ENCODE results near the gene FCSK.

The FCSK gene

GRCh38 chr16:70480127-70481105 lies 26.0 kb downstream of the FCSK start:
- DNase-seq: no peak

DNA sequence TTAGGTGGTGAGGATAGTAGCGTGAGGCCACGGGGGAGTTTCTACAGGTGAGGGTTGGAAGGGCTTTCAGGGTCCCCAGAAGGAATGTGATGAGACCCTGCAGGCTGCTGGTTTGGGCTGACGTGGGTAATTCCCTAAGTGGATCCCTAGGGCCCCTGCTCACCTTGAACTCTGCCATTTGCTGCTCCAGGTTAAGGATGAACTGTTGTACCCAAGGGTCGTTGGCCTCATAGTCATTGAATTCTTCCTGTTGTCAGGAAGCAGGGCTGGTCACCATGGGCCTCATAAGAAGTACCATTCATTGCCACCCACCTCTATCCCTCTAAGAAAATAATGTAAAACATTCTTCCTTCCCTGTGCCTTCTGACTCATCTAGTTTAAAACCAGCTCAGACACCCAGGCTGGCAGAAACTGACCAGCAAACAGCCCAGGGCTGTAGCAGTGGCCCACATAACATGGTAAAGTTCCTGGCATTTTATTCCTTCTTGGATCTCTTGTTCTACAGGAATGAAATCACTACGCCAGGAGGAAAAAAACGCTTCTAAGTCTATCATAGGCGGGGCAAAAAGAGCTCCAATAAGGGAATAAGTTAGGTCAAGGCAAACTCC lies 27.6 kb downstream of the FCSK start:
- no peak for DNase-seq

DNA sequence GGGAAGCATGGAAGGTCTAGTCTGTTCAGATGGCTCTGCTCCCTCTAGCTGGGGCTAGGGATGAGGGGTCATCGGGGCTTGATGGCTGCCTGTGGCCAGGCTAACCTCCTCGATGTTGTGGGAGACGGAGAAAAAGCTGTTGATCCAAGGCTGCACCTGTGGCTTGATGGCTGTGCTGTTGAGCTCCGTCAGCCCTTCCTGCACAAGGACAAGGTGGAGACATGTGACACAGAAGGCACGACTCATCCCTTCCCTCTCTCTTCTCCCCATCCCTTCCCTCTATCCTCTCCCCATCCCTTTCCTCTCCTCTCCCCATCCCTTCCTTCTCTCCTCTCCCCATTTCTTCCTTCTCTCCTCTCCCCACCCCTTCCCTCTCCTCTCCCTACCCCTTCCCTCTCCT lies 28.2 kb downstream of the FCSK start:
- DNase-seq: no peak

GRCh38 chr16:70483426-70483825 lies 29.0 kb downstream of the FCSK start:
- no peak for DNase-seq

DNA sequence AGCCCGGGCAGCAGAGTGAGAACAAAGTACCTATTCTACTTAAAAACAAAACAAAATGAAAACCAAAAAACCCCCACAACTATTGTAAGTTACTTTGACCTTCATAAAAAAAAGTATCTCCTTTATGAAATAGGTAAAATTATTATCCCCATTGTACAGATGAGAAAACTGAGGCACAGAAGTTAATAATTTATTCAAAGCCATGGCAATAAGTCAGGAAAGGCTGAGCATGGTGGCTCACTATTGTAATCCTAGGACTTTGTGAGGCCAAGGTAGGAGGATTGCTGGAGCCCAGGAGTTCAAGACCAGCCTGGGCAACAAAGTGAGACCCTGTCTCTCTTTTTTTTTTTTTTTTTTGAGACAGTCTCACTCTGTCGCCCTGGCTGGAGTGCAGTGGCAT lies 30.5 kb downstream of the FCSK start:
- no peak for DNase-seq

DNA sequence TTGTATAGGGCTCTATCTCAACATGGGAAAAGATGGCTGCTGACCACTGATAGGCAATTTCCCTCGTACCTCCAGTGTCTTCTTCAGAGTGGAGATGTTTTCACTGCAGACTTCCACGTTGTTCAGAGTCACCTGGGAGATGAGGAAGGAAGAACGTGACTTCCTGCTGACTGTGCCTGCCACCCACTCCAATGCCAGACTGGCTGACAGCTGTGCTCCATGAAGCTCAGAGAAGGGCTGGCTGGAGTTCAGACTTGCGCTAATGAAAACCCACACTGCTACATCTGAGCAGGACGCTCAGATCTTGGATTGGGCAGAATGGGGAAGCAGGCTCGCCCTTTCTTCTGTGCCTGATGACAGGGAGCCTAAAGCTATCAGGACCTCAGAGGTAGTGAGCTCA lies 35.9 kb downstream of the FCSK start:
- DNase-seq: no peak

DNA sequence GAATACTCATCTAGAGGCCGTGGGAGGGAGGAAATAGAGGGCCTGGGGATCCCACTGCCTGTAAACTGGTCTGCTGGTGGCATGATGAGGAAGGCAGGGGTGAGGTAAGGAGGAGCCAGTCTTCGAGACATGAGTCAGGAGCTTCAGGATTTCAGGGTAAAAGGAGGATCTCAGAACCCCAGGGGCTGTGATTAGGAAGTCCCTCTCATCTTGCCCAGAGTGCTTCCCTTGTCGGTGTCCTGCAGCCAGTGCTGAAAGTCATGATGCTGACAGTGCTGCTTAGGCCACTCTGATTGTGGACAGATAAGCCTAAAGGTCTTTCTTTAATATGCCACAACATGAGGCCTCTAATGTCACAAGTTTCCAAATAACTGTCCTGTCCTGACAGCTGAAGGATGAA lies 39.4 kb downstream of the FCSK start:
- no peak for DNase-seq

DNA sequence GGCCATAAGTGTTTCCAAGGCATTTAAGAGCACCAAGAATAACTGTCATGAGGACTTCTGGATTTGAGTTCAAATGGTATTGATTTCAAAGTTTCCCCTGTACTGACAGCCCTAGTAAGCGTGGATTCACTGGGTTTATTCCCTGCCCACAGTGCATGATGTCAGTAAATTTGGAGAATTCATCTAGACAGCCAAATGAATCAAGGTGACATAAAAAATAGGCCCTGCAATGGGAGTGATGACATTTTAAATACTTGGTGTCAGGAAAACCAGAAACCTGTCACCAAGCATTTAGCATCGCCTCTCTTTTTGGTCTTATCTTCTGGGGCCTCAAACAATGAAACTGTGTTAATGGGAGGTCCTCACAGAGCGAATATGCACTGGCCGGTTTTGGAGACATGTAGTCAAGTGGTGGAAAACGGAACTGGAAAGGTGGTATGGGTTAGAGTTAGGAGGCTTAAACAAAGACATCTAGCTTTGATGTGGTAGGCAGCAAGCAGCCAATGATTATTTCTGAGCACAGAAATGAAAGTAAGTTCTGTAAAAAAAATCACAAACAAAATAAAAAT lies 39.9 kb downstream of the FCSK start:
- DNase-seq: no peak

DNA sequence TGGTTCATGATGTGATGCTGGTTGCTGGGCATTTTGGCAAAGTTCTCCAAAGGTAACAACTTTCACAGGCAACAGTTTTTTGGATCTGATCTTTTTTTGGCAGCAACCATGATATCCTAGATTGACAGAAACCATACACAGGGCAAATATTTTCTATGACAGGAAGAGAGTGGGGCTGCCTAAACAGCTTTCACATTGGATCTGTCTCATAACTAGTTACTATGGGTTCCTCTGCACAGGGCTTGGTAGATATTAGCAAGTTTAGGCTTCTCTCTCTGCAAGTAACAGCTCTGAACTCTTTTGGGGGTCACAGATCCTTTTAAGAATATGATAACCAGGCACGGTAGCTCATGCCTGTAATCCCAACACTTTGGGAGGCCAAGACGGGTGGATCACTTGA lies 40.4 kb downstream of the FCSK start:
- DNase-seq: no peak

DNA sequence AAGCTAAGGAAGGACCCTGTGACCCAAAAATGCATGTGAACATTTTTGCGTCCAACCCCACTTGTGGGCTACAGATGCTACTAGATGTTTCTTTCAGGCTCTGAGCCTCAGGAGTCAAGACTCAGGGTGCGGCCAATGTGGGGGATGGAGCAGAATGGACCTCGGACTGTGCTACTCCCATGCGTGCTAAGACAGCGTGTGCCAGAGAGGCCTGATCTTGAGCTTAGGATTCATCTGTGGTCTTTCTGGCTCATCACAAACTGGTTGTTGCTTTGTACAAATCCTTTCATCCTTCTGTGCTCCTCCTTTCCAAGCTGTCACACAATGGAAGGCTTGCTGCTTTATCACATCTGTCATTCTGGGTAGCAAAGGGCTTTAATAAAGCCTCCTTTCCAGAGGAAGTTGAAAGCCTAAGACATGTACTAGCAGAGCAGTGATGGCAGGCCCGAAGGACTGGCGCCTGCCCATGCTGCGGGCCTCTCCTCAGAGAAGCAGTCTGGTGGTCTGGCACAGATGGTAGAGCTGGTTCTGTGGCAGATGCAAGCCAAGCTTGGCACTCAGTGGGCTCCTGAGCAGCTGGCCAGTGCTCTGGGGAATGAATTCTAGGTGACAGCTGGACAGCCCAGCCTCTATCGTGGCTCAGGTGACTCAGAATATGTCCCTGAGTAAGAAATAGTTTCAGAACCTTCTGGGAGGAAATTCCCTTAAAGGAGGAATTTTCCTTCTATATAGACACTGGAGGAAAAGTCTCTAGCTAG lies 41.2 kb downstream of the FCSK start:
- DNase-seq: no peak

DNA sequence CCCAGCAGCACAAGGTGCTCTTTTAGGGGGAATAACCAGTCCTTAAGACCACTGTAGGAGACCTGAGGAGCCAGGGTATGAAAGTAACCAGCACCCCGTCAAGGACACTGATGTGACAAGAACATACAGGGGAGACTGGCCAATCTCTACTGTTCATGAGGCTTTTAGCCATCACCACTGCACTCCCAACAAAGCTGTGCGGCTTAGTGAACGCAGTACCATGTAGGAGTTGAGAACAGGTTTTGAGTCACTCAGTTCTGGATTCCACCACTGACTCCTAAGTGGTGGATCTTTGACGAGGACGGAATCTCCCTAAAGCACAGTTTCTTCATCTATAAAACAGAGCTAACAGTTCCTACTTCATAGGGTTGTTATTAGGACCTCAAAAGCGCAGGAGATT lies 42.1 kb downstream of the FCSK start:
- no peak for DNase-seq

GRCh38 chr16:70508752-70509151 lies 54.4 kb downstream of the FCSK start:
- no peak for DNase-seq

DNA sequence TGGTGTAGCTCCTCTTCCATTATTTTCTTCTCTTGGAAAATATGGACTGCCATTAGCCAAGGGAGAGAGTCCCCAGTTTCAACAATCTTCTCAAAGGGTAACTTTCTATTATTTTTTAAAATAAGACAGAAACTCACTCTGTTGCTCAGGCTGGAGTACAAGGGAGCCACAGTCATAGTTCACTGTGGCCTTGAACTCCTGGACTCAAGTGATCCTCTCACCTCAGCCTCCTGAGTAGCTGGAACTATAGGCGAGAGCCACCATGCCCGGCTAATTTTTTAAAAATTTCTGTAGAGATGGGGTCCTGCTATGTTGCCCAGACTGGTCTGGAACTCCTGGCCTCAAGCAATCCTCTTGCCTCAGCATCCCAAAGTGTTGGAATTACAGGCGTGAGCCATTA lies 55.8 kb downstream of the FCSK start:
- no peak for DNase-seq

DNA sequence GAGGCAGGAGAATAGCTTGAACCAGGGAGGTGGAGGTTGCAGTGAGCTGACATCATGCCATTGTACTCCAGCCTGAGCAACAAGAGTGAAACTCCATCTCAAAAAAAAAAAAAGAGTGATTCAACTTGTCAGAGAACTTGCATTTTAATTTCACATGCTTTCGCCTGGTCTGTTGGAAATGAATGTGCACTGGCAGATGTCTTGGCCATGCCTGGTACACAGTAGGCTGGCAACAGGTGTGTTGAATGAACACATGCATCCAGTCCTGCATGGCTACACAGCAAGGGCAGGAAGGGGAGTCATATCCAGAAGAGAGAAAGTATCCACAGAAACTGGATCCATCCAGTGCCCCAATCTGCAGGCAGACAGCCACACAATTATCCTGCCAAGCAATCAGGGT lies 57.4 kb downstream of the FCSK start:
- no peak for DNase-seq

- DNase-seq: no peak
These were observed 58.1 kb downstream of the FCSK start for GRCh38 chr16:70512456-70512855.

DNA sequence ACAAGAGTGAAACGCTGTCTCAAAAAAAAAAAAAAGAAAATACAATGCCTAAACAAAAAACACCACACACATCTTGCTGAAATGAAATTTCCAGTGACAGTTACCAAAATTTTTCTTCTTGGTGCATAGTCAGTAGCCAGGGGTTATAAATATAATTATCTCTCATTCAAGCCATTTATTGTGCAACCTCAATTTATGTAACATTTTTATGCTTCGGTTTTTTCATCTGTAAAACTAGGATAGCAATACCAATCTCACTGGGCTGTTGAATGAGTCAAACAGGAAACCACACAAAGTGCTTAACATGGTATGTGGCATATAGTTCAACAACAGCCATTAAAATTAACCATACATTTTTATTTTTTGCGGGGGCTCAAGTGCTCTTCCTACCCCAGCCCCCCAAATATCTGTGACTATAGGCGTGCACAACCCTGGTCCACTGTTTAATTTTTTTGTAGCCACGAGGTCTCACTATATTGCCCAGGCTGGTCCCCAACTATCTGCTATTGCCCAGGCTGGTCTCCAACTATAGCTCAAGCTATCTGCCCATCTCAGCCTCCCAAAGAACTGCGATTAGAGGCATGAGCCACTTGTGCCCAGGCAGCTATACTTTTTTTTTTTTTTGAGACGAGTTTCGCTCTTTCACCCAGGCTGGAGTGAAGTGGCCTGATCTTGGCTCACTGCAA lies 66.4 kb downstream of the FCSK start:
- peak; percentile 68 for DNase-seq

DNA sequence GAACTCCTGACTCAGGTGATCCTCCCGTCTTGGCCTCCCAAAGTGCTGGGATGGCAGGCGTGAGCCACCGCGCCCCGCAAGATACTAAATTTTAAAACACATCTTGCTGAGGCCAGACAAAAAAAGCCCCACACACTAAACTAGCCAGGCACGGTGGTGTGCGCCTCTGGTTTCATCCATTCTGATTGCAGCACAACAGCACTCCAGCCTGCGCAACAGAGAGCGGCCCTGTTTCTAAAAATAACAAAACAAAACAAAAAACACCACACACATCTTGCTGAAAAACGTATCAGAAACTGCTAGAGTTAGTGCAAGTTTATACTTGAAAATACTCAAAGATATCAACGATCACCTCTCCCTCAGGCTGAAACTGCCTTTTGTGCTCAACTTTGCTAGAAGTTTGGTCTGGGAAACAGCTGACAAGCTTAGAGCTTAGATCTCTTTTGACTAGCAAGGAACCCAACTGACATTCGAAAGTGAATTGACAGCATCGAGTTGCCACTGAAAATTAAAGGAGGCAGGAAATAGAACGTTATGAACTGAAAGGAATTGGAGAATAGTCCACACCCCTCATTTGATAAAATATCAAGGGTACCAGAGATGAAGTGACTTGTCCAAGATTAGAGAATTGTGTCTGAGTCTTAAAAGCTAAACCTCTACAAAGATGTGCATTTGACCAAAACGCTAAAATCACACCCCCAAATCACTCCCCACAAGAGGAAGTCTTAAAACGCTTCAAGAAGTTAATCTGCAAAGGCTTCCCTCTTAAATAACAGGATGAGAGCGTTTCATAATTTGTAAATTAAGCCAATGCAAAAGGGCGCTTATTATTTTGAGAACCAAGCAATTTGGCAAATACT lies 68.1 kb downstream of the FCSK start:
- no peak for DNase-seq

DNA sequence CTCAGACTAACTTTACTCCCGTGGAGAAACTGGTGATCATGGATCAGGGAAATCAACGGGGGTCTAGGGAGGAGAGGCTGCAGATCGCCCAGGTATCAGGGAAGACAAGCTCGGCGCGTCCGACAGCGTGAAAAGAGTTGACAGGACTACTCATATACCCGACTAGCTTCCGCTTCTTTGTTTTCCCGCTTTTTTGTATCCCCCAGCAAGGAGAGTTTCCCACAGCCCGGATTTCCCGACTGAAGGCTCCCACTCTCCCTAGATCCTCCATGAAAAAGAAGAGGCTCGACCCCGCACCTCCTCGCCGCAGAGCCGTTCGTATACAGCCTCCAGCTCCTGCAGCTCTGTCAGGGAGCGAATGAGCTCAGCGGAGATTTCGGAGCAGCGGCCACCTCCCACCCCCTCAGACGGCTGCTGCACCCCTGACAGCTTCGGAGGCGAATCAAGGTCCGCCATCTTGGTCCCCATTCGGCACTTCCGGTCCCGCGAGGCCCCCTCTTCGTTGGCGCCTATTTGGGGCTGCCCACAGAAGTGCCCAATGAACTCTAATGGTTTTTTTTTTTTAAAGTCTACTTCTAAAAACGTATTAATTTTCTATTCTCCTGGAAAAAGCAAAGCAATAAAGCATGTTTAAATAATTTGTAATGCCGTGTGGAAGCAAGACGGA lies 68.8 kb downstream of the FCSK start, which contains the start of gene COG4:
Gene COG4, minus strand, starts transcription at position 479 of the 667 bp plus-strand sequence. Its CDS starts 11 bp downstream, at position 468.
- peak; percentile 82 for DNase-seq

DNA sequence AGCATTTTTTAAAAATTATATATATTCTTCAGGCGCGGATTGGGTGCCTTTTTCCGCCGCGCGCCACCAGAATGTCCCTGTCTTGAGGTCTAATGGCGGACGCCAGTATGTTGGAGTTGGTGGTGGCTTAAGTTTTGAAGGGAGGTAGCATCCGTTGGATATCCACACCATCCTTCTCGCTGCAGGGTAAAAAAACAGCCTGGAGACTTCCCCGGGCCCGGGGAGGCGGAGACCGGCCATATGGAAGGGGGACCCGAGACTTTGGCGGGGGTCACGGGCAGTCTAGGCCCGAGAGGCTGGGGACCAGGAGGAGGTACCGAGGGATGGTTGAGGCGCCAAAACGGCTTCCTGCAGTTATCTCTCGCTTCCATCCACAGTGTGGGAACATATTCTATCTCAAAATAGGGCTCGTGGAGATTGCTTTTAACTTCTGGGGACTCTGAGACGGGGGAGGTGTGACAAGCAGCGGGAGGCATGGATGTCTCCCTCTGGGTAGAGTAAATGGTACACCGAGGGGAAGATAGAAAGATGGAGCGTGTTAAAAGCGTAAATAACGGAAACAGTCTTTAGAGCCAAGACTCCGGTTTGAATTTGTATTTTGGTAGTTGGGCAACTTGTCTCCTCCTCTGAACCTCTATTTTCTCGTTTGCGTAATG lies 69.5 kb downstream of the FCSK start, which contains the start of gene SF3B3:
Gene SF3B3, plus strand, starts transcription at position 74 of the 656 bp plus-strand sequence. CDS start 2,841 bp downstream, outside the sequence.
- DNase-seq: no peak

GRCh38 chr16:70524399-70524825 lies 70.0 kb downstream of the FCSK start:
- DNase-seq: peak; percentile 5

Data from fibroblast of upper back skin (primary cell).